ENCODE measurements around the gene PMFBP1.

DNA sequence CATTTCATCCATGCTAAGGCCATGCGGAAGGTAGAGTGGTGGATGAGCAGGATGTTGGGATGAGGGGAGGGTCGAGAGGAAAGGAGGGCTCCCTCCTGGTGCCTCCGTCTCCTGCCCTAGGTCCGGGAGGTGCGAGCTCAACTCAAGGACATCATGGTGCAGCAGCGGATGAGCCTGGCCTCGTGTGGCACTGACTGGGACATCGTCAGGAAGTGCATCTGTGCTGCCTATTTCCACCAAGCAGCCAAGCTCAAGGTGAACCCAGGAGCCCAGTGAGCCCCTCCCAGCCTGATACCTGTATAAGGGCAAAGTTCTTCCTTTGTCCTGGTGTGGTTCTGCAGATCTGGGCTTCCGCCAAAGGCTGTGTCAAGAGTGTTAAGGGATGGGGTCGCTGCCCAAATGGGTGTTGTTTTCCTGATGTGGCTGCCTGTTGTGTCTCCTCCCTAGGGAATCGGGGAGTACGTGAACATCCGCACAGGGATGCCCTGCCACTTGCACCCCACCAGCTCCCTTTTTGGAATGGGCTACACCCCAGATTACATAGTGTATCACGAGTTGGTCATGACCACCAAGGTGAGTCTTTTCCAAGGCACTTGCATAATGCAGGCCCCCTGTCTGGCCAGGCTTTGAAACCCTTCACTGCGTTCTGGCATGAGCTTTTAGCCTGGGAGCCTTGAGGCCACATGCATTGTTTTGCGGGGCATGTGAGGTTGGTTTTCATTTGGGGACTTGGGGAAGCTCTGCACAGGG lies 63.4 kb downstream of the PMFBP1 start:
- TF ChIP-seq, protein P1, sequence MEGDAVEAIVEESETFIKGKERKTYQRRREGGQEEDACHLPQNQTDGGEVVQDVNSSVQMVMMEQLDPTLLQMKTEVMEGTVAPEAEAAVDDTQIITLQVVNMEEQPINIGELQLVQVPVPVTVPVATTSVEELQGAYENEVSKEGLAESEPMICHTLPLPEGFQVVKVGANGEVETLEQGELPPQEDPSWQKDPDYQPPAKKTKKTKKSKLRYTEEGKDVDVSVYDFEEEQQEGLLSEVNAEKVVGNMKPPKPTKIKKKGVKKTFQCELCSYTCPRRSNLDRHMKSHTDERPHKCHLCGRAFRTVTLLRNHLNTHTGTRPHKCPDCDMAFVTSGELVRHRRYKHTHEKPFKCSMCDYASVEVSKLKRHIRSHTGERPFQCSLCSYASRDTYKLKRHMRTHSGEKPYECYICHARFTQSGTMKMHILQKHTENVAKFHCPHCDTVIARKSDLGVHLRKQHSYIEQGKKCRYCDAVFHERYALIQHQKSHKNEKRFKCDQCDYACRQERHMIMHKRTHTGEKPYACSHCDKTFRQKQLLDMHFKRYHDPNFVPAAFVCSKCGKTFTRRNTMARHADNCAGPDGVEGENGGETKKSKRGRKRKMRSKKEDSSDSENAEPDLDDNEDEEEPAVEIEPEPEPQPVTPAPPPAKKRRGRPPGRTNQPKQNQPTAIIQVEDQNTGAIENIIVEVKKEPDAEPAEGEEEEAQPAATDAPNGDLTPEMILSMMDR (IDR thresholded peaks at IDR 0.05; ENCODE audit: poor library complexity, severe bottlenecking) = no peak
- TF ChIP-seq TAF1 (IDR thresholded peaks at IDR 0.05; ENCODE audit: low read depth) (no peak), POLR2AphosphoS5 (IDR thresholded peaks at IDR 0.05) (no peak), SMC3 (conservative IDR thresholded peaks at IDR 0.05; ENCODE audit: poor library complexity) (no peak), RAD21 (conservative IDR thresholded peaks at IDR 0.05) (no peak), EP300 (conservative IDR thresholded peaks at IDR 0.05; ENCODE audit: poor library complexity, severe bottlenecking) (no peak), EZH2 (IDR thresholded peaks at IDR 0.05; ENCODE audit: borderline replicate concordance, insufficient read depth, low read length, poor library complexity, severe bottlenecking) (no peak)
- TF ChIP-seq, protein P2, sequence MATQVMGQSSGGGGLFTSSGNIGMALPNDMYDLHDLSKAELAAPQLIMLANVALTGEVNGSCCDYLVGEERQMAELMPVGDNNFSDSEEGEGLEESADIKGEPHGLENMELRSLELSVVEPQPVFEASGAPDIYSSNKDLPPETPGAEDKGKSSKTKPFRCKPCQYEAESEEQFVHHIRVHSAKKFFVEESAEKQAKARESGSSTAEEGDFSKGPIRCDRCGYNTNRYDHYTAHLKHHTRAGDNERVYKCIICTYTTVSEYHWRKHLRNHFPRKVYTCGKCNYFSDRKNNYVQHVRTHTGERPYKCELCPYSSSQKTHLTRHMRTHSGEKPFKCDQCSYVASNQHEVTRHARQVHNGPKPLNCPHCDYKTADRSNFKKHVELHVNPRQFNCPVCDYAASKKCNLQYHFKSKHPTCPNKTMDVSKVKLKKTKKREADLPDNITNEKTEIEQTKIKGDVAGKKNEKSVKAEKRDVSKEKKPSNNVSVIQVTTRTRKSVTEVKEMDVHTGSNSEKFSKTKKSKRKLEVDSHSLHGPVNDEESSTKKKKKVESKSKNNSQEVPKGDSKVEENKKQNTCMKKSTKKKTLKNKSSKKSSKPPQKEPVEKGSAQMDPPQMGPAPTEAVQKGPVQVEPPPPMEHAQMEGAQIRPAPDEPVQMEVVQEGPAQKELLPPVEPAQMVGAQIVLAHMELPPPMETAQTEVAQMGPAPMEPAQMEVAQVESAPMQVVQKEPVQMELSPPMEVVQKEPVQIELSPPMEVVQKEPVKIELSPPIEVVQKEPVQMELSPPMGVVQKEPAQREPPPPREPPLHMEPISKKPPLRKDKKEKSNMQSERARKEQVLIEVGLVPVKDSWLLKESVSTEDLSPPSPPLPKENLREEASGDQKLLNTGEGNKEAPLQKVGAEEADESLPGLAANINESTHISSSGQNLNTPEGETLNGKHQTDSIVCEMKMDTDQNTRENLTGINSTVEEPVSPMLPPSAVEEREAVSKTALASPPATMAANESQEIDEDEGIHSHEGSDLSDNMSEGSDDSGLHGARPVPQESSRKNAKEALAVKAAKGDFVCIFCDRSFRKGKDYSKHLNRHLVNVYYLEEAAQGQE (IDR thresholded peaks at IDR 0.05; ENCODE audit: borderline replicate concordance) = no peak
